HFFc6 (cell line): ENCODE results near the gene ETV1. TPM values are rescaled to one million over a fixed set of nuclear protein-coding genes. Genes with fewer than 3 reads are reported as not detected.

Source experiments
- DNase-seq: peaks from one replicate; pipeline ENCODE4 v3.0.0-alpha.2; 2018
- H3K27ac Mint-ChIP-seq: 2 replicates; pipeline ENCODE4 v1.8.0; 2020; ENCODE audit warnings: mild to moderate bottlenecking, mixed read lengths
- H3K27me3 Mint-ChIP-seq: 2 replicates; pipeline ENCODE4 v1.8.0; 2021; ENCODE audit warnings: mild to moderate bottlenecking, moderate library complexity, mixed read lengths; ENCODE audit not compliant: insufficient read depth
- H3K36me3 Mint-ChIP-seq: 2 replicates; pipeline ENCODE4 v1.8.0; 2021; ENCODE audit warnings: low read depth, mixed read lengths
- H3K4me1 Mint-ChIP-seq: 2 replicates; pipeline ENCODE4 v1.8.0; 2020; ENCODE audit warnings: low read depth, mixed read lengths
- H3K4me3 Mint-ChIP-seq: 2 replicates; pipeline ENCODE4 v1.8.0; 2020; ENCODE audit warnings: mild to moderate bottlenecking, moderate library complexity, mixed read lengths
- H3K9me3 Mint-ChIP-seq: 2 replicates; pipeline ENCODE4 v1.8.0; 2020; ENCODE audit warnings: mild to moderate bottlenecking, mixed read lengths
- CTCF ChIP-seq: fragments of 200-600 bp; sonication (generic); IDR thresholded peaks from 2 replicates; pipeline ENCODE4 v1.5.0; 2021; ENCODE audit warnings: antibody characterized with exemption, mild to moderate bottlenecking
- total RNA-seq, 6 experiments: library from RNA; stranded (reverse); fragmentation: NEBNext Ultra II Directional; extraction: Animal tissue kit (Norgen Biotek cat#: 25700); gene quantifications; 2 replicates in 1 of 6; 3 replicates in 5 of 6; pipeline ENCODE4 v1.2.3, GENCODE V29; 2021

Gene ETV1
- total RNA-seq, 6 experiments from 2014 or later: 13.4 to 25.7 (median 23.6) TPM

- H3K4me1 Mint-ChIP-seq: peaks cover 27% of the 10 kb centered on the region
- no peaks in the 10 kb centered on the region; the same call in 1 of the 2 replicates for H3K36me3 Mint-ChIP-seq
- no peak overlapping the region for H3K4me3 Mint-ChIP-seq
- no peak for TF ChIP-seq CTCF
- H3K27ac Mint-ChIP-seq: no peak overlapping the region
- H3K9me3 Mint-ChIP-seq: no peaks in the 10 kb centered on the region
- DNase-seq: no peak
- H3K27me3 Mint-ChIP-seq: no peaks in the 10 kb centered on the region
Measured at GRCh38 chr7:13915891-13916290, 73.6 kb downstream of the ETV1 start.

- no peak for TF ChIP-seq CTCF
- peaks cover 14% of the 10 kb centered on the region for H3K36me3 Mint-ChIP-seq
- no peak for DNase-seq
- H3K4me1 Mint-ChIP-seq: peaks cover 23% of the 10 kb centered on the region
- H3K27me3 Mint-ChIP-seq: no peaks in the 10 kb centered on the region
- no peak overlapping the region for H3K4me3 Mint-ChIP-seq
- H3K27ac Mint-ChIP-seq: no peak overlapping the region
- no peaks in the 10 kb centered on the region for H3K9me3 Mint-ChIP-seq
Measured at GRCh38 chr7:13912715-13913278, 76.7 kb downstream of the ETV1 start.

- no peaks in the 10 kb centered on the region for H3K9me3 Mint-ChIP-seq
- DNase-seq: no peak
- H3K4me3 Mint-ChIP-seq: no peak overlapping the region
- H3K27me3 Mint-ChIP-seq: no peaks in the 10 kb centered on the region
- peaks cover 14% of the 10 kb centered on the region for H3K36me3 Mint-ChIP-seq
- H3K4me1 Mint-ChIP-seq: peaks cover 23% of the 10 kb centered on the region
- TF ChIP-seq CTCF: no peak
- no peak overlapping the region for H3K27ac Mint-ChIP-seq
Measured at GRCh38 chr7:13911909-13912308, 77.6 kb downstream of the ETV1 start.

GRCh38 chr7:13910805-13911551, 78.5 kb downstream of the ETV1 start:
- H3K27me3 Mint-ChIP-seq: no peaks in the 10 kb centered on the region; the same call in 1 of the 2 replicates
- peaks cover 16% of the 10 kb centered on the region for H3K36me3 Mint-ChIP-seq
- peaks cover 25% of the 10 kb centered on the region for H3K4me1 Mint-ChIP-seq
- DNase-seq: no peak
- H3K27ac Mint-ChIP-seq: no peak overlapping the region
- H3K9me3 Mint-ChIP-seq: no peaks in the 10 kb centered on the region
- no peak for TF ChIP-seq CTCF
- H3K4me3 Mint-ChIP-seq: no peak overlapping the region

- no peak for TF ChIP-seq CTCF
- DNase-seq: no peak
- peaks cover 21% of the 10 kb centered on the region for H3K36me3 Mint-ChIP-seq
- H3K27me3 Mint-ChIP-seq: peaks cover 1% of the 10 kb centered on the region; the same call in 1 of the 2 replicates
- no peak overlapping the region; the same call in 1 of the 2 replicates for H3K27ac Mint-ChIP-seq
- no peaks in the 10 kb centered on the region for H3K9me3 Mint-ChIP-seq
- no peak overlapping the region for H3K4me3 Mint-ChIP-seq
- H3K4me1 Mint-ChIP-seq: peaks cover 46% of the 10 kb centered on the region
Measured at GRCh38 chr7:13908667-13909397, 80.6 kb downstream of the ETV1 start.
